ENCODE data around the gene UBE2L6. TPM values are rescaled to one million over a fixed set of nuclear protein-coding genes. Genes with fewer than 3 reads are reported as not detected.
"Not testable (repeated sequence)": the region's sequence is repeated elsewhere in the genome, so short reads cannot be mapped to it uniquely, and the experiment has no call there.

The UBE2L6 gene
- total RNA-seq, 2 donors from 2014 or later, result 50.3 to 56.9 TPM

GRCh38 chr11:57539342-57539741, 28.1 kb downstream of the UBE2L6 start:
- DNase-seq (ENCODE audit: low spot score), result no peak
- intact Hi-C loops (cut with DNase I), result no loop called here

GRCh38 chr11:57536947-57537619, 30.4 kb downstream of the UBE2L6 start, which contains the start of gene SMTNL1:
SMTNL1 (plus strand) TSS chr11:57537595; CDS start chr11:57542643, 5,048 bp downstream.
- no peak for DNase-seq (ENCODE audit: low spot score)
- intact Hi-C loops (cut with DNase I), result no loop called here

DNA sequence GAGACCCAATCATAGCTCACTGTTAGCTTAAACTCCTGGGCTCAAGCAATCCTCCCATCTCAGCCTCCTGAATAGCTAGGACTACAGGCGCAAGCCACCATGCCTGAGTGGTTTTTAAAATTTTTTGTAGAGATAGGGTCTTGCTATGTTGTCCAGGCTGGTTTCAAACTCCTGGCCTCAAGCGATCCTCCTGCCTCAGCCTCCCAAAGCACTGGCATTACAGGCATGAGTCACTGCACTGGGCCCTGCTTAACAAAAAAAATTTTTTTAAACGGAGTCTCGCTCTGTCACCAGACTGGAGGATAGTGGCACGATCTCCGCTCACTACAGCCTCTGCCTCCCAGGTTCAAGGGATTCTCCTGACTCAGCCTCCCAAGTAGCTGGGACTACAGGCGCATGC, 33.0 kb downstream of the UBE2L6 start:
- intact Hi-C loops (cut with DNase I); DNase-seq (ENCODE audit: low spot score): not testable (repeated sequence)

DNA sequence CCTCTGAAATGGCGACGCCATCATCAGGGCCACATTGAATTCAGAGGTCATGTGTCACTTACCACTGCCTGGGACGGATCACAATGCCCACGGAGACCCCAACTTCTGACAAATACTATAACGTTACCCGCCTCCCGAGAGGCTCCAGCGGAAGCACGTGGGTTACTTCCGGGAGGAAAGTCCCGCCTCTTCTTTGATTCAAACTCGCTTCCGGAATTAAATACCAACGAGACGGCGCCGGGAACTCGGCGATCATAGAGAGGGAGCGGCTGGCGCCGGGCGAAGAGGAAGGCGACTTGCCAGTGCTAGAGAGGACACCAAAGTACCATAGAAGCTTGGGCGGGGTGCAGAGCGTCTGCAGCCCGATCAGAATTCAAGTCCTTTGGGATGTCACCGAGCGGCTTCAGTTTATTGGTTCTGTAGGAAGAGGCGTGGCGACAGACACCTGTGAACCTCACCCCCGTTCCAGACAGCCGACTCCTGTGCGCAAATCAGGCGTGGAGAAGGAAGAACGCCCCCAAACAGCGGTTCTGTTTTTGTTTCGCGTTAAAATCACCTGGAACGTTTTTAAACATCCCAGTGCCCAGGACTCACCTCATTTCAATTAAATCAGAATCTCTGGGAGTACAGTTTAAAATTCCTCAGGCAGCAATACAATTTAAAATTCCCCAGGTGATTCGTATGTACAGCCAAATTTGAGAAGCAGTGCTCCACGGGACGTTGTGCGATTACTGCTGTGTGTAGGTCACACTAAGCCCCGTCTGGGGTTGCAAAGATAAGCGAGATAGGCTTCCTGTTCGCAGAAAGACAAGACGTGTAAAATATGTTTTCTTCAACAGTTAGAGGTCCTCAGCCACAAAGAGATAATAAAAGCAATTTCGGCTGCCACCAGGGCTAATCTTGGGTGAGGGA, 36.6 kb downstream of the UBE2L6 start, which contains the start of gene TIMM10:
Gene TIMM10, minus strand, starts transcription at position 159 of the 912 bp plus-strand sequence. CDS start 565 bp downstream, outside the sequence.
- peak; percentile 98 for DNase-seq (ENCODE audit: low spot score)
- intact Hi-C loops (cut with DNase I), result no loop called here

DNA sequence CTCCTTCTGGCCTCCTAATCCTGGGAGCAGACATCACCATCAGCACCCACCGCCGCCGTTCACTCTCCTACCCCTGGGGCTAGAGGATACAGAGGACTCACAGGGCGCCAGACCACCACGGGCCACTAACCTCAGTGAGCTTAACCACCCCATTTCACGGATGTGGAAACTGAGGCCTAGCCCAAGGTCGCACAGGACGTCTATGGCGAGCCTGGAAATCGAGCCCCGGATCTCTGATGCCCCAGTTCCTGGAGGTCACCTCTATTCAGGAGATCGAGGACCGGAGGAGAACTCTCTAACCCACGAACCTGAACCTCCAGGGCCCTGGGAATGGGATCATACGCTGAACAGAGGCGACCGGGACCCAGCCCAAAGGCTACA, 37.3 kb downstream of the UBE2L6 start:
- intact Hi-C loops (cut with DNase I), result no loop called here
- DNase-seq (ENCODE audit: low spot score), result no peak

DNA sequence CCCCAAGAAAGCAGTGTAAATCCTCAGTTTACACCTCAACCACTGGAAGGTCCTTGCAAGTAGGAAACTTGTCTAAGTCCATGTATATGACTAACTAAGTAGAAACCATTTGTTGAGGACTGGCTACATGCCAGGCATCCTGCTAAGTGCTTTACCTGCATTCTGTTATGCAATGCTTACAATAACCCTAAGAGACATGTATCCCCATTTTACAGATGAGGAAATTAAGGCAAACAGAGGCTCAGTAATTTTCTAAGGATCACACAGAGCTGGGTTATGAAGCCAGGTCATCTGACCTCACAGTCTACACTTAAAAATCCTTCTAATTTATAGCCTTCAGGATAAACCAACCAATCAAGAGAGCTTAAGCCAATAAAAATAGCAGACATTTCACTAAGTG, 38.5 kb downstream of the UBE2L6 start:
- intact Hi-C loops (cut with DNase I), result loop anchor here (5.0 to 10.0 kb wide), 2 partner anchors 37 to 64 kb away; partner anchors contain the start of gene RTN4RL2 (in 1 of the 2)
- DNase-seq (ENCODE audit: low spot score), result no peak

DNA sequence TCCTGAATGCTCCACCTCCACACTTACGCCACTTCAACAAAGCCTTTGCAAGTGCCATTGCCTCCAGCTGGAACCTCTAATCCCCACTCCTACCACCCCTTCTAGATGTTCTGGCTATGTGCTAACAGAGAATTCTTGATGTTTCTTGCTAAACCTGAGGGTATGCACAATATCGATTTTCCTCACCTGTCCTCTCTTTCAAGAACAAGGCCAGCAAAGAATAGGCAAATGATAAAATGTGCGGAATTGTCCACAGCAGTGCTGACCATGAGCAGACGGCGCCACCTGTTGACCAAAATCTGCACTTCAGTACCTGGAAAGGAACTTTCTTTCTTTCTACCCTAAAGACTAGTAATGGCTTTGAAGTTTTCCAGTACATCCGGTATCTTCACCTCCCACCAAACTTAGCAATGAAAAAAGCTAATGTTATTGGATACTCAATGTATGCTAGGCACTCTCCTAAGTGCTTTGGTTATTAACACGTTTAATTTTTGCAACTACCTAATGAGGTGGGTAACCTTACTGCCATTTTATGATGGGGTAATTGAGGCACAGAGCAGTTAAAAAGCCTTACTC, 40.3 kb downstream of the UBE2L6 start:
- peak; percentile 89 for DNase-seq (ENCODE audit: low spot score)
- intact Hi-C loops (cut with DNase I), result loop anchor here (2.0 to 10.0 kb wide), 3 partner anchors 35 to 68 kb away; partner anchors contain the start of gene RTN4RL2 (in 1 of the 2)

GRCh38 chr11:57523419-57523818, 44.1 kb downstream of the UBE2L6 start:
- DNase-seq (ENCODE audit: low spot score), result no peak
- intact Hi-C loops (cut with DNase I), result loop anchor here in 1 of 2 donors (10.0 kb wide), 1 partner anchor 59 kb away; the partner anchor contains the start of gene RTN4RL2

DNA sequence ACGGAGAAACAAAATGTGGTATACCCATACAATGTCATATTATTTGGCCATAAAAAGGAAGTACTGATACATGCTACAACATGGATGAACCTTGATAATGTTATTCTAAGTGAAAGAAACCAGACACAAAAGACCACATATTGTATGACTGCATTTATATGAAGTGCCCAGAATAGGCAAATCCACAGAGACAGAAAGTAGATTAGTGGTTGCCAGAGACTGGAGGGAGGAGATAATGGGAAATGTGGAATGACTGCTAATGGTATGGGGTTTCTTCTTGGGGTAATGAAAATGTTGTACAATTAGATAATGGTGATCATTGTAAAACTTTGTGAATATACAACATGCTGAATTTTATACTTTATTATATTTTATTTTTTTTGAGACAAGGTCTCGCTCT, 46.4 kb downstream of the UBE2L6 start:
- intact Hi-C loops (cut with DNase I), result loop anchor here in 1 of 2 donors (10.0 kb wide), 1 partner anchor 56 kb away; the partner anchor contains the start of gene RTN4RL2
- DNase-seq (ENCODE audit: low spot score), result no peak

GRCh38 chr11:57516061-57516443, 51.4 kb downstream of the UBE2L6 start:
- no peak for DNase-seq (ENCODE audit: low spot score)
- intact Hi-C loops (cut with DNase I), result no loop called here

- peak; percentile 88 for DNase-seq (ENCODE audit: low spot score)
- intact Hi-C loops (cut with DNase I), result no loop called here
Observed at GRCh38 chr11:57515332-57516060, 52.0 kb downstream of the UBE2L6 start, which contains the start of gene SLC43A1. SLC43A1 (minus strand) TSS chr11:57515702; CDS start chr11:57514111, 1,591 bp downstream.

DNA sequence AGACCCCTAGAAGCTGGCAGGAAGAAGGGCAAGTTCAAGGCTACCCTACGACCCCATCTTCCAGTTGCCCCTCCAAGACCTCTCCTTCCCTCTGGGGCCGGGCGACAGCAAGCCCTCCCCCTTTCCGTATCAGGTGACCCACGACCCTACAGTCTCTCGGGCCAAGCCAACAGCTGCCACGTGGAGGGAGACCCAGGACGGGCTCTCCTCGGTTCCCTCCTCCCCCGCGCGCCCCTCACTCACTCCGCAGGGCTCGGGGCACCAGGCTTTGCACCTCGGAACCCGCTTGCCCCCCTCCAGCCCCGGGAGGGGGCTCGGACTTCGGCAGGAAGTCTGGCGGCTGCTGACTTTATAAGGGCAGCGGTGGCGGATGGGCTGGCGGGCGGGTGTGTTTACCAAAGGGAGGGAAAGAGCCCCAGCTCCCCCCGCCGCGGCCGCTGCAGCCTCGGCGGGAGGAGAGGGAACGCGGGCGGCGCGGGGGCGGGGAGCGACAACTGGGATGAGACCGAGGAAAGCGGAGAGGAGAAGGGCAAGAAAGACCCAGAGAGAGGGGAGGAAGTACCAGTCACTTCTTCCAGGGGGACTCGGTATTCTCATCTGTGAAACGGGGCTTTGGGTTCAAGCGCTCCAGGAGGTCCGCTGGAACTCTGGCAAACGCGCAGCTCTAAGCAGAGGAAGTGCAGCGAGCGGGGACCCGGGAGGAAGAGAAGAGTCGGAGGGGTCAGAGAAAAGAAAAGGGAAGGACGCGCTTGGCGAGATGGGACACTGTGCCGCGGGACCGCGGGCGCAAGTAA, 52.7 kb downstream of the UBE2L6 start:
- intact Hi-C loops (cut with DNase I), result no loop called here
- DNase-seq (ENCODE audit: low spot score), result peak; percentile 88

DNA sequence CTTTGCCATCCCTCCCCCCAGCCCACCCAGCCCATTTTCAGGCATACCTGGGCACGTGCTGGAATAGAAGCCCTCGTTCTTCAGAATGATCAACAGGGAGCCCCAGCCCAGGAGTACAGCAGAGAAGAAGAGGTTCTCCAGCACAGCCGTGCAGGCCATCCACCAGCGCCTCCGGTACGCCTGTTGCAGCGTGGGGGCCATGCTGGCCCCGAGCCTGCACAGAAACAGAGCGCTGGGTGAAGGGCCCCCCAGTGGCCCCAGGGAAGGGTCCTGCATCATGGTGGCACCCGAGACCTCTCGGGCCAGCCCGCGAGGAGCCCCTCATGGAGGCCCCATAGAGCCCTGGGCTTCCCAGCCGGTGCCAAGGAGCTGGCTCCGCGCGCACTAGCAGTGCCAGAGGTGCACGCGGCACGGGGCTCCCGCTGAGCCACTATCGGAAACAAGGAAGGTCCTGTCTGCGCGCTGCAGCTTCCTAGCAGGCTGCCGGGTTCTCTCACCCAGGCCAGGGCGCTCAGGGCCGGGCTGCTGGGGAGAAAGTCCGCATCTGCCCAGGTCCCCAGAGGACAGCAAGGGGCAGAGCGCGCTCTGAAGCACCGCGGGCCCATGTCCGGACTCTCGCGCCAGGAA, 53.4 kb downstream of the UBE2L6 start:
- peak; percentile 82 for DNase-seq (ENCODE audit: low spot score)
- intact Hi-C loops (cut with DNase I), result no loop called here

- intact Hi-C loops (cut with DNase I), result no loop called here
- DNase-seq (ENCODE audit: low spot score), result no peak
Observed at GRCh38 chr11:57513452-57513795, 54.0 kb downstream of the UBE2L6 start.

DNA sequence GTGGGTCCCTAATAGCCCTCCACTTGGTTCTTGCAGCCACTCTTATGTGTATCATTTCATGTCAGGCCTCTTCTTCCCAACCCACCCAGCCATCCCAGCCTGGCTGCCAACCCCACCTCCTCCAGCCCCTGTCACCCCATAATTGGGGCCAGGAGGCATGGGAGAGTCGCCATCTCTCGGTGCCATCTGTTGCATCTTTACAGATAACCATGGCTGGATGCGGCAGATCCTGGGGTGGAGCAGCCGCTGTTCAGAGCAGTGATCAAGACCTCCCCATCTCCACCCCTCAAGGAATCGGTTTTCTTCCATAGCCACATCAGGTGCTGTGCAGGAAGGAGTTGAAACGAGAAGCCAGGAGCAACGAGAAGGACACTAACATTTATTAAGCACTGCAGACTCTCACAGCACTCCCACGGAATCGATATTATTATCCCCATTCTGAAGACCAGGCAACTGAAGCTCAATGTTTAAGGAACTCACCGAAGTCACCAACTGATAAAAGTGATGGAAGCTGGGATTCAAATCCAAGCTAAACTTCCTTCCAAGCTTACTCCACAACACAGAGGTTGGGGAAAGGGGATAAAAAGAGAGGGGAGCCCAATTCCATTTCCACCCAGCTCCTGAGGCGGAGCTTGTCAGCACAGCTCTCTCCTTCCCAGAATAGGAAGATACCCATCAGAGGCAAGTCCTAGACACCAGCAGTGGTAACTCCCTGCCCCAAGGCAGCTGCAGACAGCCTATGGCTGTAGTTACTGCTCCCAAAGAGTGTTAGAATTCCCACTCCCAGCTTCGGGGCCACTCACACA, 54.6 kb downstream of the UBE2L6 start:
- DNase-seq (ENCODE audit: low spot score), result no peak
- intact Hi-C loops (cut with DNase I), result no loop called here

GRCh38 chr11:57511741-57512430, 55.6 kb downstream of the UBE2L6 start:
- intact Hi-C loops (cut with DNase I), result no loop called here
- DNase-seq (ENCODE audit: low spot score), result no peak

Measured in posterior vena cava (tissue), 2 donors.